HG03139 (cell line): ENCODE measurements around the gene ANO5.
"Not testable (repeated sequence)": the region's sequence is repeated elsewhere in the genome, so short reads cannot be mapped to it uniquely, and the experiment has no call there.

Experiments
- ATAC-seq: cut with Tn5 transposase; IDR thresholded peaks from one replicate; pipeline ENCODE4 v1.9.1; 2021; ENCODE audit not compliant: unreplicated experiment

ANO5 gene

DNA sequence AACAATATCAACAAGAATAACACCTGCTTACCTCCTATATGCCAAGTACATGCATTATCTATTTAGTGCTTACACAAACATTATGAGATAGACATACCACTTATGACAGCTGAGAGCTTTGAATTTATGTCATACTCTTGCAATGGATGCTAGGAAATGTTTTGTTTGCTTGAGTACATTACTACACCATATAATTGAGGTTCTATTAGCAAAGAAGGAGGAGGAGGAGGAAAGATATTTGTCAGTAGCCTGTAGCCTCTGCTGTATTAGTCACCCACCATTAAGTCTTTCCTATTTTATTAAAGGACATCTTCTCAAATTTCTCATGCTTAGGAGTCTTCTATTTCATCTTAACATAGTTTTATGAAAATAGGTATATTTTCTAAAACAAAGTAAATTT, 6.4 kb downstream of the ANO5 start:
- ATAC-seq: no peak

DNA sequence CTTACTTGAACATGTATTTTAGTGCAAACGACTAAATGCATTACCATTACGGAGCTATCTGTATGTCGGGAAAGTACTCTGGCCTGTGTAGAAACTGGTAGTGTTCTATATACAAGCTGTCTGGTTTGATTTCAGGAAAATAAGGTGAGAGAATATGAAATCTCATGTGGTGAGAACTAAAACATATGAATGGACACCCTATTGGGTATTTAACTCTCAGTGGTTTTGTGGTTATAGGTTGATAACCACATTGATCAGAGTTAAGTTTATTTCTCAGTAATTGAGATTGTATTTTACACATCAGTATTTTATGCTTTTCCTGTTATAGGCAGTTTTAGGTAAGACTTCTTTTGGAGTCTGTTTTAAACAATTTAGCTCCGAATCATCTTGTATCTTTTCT, 10.4 kb downstream of the ANO5 start:
- ATAC-seq: no peak

DNA sequence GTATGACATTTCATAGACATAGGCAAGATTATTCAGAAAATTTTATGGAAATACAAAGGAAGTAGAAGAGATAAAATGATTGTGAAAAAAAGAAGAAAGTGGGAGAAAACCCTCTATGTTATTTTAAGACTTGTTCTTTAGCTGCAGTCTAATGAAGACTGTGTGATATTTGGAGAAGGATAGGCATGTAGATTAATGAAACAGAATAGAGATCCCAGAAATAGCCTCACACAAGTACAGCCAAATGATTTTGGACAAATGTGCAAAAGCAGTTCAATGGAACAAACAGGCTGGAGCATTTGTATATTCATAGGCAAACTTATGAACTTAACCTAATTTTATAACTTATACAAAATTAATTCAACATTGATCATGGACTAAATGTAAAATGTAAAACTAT, 14.3 kb downstream of the ANO5 start:
- no peak for ATAC-seq

DNA sequence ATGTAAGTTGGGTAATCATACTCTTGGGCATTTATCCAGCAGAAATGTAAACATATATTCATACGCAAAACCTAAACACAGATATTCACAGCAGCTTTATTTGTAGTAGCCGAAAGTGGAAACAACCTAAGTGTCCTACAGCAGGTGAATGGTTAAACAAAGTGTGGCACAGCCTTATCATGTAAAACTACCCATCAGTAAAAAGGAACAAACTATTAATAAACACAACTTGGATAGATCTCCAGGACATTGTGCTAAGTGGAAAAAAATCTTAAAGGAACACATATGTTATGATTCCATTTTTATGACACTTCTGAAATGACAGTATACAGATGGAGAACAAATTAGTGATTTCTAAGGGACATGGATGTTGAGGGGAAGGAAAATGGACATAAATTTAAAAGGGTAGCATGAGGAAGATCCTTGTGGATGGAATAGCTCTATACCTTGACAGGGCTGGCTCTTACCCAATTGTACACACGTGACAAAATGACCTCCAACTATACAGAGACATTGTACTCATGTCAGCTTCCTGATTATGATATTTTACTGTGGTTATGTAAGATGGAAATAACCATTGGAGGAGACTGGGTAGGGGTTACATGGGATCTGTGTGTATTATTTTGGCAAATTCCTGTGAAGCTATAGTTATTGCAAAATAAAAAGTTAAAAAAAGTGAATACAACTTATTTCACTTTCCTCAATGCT, 15.4 kb downstream of the ANO5 start:
- ATAC-seq: no peak

DNA sequence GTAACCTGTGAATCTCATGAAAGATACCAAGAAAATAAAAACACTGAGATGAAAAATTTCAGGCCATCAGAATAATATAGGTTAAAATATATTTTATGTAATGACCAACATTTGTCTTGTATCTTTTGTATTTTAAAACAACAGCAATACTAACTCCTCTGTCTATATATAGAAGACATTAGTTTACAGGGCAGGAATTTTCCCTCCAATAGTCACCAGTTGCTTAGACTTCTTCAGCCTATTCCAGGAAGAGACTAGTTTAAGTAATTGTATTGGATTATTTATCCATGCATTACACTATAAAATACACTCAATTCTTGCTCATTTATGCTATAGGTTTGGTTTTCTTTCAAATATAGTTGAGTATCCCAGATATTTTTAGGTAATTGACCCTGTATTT, 24.1 kb downstream of the ANO5 start:
- ATAC-seq: no peak

DNA sequence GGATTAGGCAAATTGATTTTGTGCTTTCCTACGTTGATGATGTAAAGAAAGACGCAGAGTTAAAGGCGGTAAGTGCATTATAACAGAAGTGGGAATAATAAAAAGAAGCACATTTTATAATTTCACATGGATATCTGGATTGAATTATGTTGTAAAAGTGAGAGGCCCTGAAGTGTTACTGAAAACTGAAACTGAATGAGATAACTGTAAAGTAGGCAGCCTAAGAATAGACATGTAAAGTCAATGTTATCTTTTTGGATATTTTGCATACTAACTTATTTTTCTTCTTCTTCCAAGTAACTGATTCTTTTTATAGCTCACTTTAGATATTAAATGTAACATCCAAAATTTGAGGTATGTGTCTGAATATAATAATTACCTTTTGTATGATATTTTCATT, 28.3 kb downstream of the ANO5 start:
- ATAC-seq: no peak

DNA sequence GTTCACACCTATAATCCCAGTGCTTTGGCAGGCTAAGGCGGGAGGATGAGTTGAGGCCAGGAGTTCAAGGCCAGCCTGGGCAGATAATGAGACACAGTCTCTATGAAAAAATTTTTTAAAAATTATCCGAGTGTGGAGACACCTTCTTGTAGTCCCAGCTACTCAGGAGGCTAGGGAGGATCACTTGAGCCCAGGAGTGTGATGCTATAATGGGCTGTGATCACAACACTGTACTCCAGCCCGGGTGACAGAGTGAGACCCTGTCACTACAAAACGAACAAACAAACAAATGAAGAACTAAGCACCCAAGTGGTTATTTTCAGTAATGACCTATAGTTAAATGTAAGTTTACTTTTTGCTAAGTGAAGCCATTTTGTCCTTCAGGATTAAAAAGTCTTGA, 32.3 kb downstream of the ANO5 start:
- ATAC-seq: no peak

DNA sequence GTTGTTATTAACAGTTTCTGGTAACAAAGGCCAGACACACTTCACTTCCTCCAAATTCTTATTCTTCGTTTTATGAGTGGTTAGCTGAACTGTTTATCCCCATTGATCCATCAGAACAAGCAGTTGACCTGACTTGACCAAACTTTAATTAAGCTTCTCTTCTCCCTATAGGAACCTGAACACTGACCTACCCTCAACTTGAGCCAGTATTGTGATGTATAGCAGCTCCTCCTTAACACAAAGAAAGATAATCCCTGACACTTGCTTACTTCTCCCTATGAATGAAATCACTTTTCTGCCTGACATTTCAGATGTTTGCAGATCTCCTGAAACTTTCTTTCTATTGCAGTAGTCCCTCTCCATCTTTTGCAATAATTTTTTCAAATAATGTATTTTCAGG, 41.9 kb downstream of the ANO5 start:
- ATAC-seq: no peak

DNA sequence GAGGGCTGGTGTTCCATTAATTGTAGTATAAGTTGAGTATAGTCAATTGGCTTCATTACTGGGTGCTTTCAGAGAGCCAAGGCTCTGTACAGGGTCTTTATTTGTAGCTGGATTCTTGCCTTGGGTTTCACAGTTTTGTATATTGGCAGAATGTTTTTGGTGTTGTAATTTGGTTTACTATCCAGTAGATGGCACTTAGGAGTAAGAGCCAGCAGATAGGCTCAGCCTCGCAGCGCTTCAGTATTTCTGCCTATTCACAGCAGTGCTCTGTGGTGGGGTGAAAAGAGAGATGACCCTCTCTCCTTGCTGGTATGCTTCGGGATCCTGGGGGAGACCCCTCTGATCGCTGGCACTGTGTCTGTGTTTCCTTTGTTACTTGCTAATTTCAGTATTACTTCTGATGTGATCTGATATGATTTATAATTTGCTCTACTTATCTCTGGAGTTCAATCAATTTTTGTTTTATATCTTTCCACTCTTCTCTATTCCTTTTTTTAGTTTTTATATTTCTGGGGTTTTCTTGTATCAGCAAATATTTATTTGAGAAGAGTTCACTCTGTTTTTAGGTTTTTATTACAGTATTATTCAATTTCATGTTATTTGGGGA, 52.2 kb downstream of the ANO5 start:
- ATAC-seq: peak; percentile 83

DNA sequence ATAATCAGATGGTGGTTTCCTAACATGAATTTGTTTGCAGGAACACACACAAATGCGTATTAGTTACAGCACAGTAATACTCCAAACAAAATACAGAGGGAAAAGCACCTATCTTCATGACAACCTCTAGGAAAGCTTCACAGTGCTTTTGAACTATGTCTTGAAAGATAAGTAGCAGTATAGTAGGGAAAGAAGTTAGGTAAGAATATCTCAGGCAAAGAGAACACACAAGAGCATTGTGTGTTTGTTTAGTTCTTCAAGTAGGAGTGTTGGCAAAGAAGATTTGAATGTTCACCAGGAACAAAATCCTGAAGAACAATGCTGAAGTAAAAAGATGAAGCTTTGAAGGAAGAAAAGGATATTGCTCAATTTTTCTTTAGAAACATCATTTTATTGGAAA, 54.1 kb downstream of the ANO5 start:
- ATAC-seq: no peak

DNA sequence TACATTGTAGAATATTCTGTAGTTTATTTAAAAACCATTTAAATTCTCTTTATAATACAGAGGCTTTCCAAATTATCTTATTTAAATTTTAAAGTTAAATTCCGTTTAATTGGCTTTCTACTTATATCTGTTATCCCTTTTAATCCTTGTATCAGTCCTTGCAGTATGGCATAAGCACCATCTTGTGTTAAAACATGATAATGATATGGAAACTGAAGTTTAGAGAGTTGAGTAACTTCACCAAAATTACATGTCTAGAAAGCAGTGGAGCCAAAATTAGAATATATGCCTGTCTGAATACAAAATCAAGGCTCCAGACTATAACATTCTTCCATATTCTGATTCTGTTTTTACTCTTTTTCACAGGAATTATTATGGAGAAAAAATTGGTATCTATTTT, 57.0 kb downstream of the ANO5 start:
- ATAC-seq: no peak

DNA sequence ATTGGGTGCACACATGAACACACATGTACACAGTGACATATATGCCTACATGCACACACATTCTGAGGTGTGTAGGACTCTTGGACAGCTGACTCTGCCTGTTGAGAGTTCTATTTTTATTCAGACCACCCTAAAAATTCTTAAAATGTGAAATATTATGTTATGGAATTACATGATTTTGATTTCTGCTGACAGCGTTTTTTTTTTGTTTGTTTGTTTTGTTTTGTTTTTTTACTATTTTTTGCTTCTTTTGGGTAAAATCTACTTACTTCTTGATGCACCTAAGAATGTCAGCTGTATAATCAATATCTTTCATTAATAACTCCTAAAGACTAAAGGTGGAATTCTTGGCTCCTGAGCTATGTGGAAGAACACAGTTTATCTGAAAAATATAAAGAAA, 64.0 kb downstream of the ANO5 start:
- no peak for ATAC-seq

DNA sequence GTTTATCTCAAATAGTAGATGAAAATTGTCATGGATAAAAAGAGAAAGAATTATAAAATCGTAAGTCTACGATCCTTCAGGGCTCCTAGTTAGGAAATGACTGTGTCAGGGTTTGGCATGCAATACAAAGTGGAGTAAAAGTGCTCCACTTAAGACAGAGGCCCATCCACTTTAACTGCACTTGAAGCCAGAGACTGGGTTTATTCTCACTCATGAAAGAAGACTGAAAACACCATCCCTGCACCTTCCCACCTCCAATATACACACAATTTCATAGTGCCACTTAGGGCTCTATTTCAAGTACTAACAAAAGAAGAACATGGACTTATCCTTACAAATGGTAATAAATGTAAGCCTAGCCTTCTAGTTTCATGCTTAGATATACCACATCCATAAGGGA, 70.7 kb downstream of the ANO5 start:
- ATAC-seq: no peak

DNA sequence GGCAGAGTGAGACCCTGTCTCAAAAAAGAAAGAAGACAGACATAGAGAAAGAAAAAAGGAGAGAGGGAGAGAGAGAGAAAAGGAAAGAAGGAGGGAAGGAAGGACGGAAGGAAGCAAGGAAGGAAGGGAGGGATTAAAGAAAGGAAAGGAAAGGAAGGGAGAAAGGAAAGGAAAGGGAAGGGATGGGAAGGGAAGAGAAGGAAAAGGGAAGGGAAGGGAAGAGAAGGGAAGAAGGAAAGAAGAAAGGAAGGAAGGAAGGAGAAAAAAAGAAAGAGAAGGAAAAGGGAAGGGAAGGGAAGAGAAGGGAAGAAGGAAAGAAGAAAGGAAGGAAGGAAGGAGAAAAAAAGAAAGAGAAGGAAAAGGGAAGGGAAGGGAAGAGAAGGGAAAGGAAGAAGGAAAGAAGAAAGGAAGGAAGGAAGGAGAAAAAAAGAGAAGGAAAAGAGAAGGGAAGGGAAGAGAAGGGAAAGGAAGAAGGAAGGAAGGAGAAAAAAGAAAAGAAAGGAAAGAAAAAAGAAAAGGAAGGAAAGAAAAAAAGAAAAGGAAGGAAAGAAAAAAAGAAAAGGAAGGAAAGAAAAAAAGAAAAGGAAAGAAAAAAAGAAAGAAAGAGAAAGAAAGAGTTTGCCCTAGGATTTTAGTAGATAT, 76.2 kb downstream of the ANO5 start:
- ATAC-seq: not testable (repeated sequence)

DNA sequence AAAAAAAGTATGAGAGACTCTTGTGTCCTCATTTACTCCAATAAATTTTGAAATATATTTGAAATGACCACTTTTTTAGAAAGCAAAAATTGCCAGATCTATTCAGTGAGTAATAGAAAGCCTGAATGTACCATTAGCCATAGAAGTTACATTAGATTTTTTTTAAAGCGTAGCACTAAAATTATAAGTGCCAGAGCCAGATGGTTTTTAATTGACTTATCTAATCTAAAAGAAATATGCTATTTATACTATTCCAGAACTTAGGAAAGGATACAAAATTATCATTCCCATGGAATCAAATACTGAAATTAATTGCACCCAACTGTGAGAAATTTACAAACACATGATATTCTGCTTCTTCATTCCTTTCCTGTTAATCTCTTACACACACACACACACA, 80.9 kb downstream of the ANO5 start:
- ATAC-seq: no peak

DNA sequence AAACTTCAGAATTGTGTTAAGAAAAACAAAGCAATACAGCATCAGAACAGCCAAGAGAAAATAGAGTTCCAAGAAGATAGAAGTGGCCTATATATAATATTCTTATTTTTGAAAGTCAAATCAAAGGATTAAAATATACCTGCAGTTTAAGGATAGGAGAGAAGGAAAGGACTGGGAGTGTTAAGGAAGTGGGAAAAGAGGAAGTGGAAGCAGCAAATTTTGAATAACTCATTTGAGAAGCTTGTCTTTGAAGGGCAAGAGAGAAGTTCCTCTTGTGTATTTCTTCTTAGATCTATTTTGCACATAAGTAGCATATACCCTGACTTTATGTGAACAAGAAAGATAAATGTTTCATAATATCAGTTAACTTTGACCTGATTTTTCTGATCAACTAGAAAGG, 82.7 kb downstream of the ANO5 start:
- ATAC-seq: no peak

DNA sequence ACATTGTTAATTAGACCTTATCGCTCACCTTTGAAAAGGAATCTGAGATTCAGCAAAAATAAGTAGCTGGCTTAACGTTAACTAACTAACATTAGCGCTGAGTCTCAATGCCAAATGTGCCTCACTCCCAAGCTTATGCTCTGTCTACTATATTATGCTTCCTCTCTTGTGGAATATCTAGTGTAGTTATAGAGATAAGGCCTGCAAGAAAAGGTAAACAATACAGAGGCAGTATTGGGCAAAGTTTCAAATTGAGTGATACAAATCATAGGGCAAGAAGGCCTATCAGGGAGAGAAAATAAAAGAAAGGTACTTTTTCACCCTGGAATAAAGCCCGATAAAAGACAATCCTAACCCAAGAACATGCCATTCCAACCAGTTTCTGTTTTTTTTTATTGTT, 83.7 kb downstream of the ANO5 start:
- ATAC-seq: no peak

DNA sequence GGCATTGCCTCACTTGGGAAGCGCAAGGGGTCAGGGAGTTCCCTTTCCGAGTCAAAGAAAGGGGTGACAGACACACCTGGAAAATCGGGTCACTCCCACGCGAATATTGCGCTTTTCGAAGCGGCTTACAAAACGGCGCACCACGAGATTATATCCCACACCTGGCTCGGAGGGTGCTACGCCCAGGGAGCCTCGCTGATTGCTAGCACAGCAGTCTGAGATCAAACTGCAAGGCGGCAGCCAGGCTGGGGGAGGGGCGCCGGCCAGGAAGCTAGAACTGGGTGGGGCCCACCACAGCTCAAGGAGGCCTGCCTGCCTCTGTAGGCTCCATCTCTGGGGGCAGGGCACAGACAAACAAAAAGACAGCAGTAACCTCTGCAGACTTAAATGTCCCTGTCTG, 92.1 kb downstream of the ANO5 start:
- not testable (repeated sequence) for ATAC-seq

DNA sequence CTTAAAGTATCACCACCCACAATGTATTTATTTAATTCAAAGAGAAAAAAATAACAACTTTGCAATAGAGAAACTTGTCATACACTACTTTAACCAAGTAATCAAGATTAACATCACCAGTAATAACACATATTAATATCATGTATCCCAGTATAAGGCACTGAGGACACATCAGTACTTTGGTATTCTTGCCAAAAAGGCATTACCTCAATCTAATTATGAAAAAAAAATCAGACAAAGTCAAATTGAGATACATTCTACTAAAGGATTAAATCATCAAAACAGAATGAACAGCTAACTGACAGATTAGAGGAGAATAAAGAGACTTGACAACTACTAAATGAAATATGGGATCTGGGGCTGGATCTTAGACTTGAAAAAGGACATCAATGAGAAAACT, 109.5 kb downstream of the ANO5 start:
- ATAC-seq: no peak

DNA sequence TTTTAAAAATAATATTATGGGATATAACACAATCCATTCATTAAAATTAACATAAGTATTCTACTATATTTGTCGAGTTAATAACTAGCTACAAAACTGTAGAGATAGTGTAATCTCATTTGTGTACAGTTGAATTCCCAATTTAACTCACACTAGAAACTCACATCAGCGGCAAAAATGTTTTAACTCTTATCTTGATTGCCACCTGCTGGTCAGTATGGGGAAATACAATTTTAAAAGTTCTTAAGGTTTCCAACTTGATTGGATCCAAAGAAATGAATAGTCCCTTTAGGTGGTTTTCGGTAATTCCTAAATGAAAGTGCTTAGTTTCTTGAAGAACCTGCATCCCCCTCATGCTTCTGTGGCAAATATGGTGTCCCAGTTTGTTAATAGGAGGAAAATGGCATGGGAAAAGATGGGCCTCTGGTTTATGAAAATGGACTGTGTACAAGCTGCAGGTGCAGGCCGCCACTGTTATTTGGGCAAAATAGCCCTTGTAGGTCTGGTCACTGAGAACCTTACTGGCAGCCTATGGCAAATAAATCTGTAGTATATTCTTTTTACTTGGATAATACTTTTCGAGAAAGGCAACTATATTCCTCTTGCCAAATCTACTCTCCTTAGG, 111.6 kb downstream of the ANO5 start:
- ATAC-seq: peak; percentile 56

DNA sequence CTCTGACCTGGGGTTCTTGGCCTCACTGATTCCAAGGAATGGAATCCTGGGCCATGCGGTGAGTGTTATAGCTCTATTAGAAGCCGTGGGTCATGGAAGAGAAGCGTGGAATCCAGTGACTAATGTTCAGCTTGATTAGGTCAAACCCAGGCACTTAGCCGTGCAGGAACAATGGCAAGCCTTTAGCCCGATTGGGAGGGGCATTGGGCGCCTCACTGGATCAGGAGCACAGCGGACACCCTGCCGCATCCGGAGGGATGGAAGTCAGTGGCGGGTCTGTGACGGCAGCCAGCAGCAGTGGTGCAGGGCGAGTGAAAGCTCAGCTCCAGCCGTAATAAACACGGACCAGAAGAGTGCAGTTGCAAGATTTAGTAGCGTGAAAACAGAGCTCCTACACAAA, 124.8 kb downstream of the ANO5 start:
- no peak for ATAC-seq

DNA sequence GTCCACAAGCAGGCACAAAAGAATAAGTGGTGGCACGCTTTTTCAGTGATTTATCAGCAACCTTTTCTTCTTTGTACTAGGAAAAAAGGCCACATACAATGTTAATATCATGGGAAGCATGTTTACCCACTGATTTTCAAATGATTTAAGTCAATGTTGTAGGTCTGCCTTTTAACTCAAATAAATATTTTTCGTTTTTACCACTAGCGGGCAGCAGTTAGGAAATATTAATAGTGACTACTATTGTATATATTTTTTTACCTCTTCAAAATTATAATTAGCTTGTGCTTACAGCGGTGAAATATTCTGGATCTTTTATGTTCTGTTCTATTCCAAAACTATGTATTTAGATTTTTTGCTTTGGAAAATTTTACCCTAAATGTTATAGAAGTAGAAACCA, 138.9 kb downstream of the ANO5 start:
- ATAC-seq: no peak
